AG04449 (cell line): Measurements from ENCODE around the gene MPDZ.

Experiments
- CTCF ChIA-PET: fragments of 350-600 bp; formaldehyde crosslinking; extraction: SDS; loops from one replicate; lab custom pipeline; 2021; ENCODE audit warnings: antibody characterized with exemption; lab: Yijun Ruan, JAX
- POLR2A ChIA-PET: fragments of 400-600, 350-600 bp; formaldehyde crosslinking; extraction: SDS; loops from one replicate; lab custom pipeline; 2020; ENCODE audit warnings: antibody characterized with exemption, inconsistent platforms; lab: Yijun Ruan, JAX
- DNase-seq: peaks from one replicate; pipeline ENCODE4 v3.0.0-alpha.2; 2010; ENCODE audit warnings: low read depth, low spot score
- H3K4me3 ChIP-seq: 2 replicates; pipeline ENCODE4 v1.5.1; 2011; ENCODE audit warnings: low read depth, mild to moderate bottlenecking, control low read depth, low read length
- TF ChIP-seq, protein P1 (sequence below): IDR thresholded peaks from one replicate; pipeline ENCODE4 v1.5.1; 2011; ENCODE audit warnings: mild to moderate bottlenecking, moderate library complexity, low read length, control low read depth, inconsistent platforms; ENCODE audit not compliant: insufficient read depth; ENCODE audit errors: missing control alignments

The MPDZ gene, protein sequence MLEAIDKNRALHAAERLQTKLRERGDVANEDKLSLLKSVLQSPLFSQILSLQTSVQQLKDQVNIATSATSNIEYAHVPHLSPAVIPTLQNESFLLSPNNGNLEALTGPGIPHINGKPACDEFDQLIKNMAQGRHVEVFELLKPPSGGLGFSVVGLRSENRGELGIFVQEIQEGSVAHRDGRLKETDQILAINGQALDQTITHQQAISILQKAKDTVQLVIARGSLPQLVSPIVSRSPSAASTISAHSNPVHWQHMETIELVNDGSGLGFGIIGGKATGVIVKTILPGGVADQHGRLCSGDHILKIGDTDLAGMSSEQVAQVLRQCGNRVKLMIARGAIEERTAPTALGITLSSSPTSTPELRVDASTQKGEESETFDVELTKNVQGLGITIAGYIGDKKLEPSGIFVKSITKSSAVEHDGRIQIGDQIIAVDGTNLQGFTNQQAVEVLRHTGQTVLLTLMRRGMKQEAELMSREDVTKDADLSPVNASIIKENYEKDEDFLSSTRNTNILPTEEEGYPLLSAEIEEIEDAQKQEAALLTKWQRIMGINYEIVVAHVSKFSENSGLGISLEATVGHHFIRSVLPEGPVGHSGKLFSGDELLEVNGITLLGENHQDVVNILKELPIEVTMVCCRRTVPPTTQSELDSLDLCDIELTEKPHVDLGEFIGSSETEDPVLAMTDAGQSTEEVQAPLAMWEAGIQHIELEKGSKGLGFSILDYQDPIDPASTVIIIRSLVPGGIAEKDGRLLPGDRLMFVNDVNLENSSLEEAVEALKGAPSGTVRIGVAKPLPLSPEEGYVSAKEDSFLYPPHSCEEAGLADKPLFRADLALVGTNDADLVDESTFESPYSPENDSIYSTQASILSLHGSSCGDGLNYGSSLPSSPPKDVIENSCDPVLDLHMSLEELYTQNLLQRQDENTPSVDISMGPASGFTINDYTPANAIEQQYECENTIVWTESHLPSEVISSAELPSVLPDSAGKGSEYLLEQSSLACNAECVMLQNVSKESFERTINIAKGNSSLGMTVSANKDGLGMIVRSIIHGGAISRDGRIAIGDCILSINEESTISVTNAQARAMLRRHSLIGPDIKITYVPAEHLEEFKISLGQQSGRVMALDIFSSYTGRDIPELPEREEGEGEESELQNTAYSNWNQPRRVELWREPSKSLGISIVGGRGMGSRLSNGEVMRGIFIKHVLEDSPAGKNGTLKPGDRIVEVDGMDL (N-terminal part only)

DNA sequence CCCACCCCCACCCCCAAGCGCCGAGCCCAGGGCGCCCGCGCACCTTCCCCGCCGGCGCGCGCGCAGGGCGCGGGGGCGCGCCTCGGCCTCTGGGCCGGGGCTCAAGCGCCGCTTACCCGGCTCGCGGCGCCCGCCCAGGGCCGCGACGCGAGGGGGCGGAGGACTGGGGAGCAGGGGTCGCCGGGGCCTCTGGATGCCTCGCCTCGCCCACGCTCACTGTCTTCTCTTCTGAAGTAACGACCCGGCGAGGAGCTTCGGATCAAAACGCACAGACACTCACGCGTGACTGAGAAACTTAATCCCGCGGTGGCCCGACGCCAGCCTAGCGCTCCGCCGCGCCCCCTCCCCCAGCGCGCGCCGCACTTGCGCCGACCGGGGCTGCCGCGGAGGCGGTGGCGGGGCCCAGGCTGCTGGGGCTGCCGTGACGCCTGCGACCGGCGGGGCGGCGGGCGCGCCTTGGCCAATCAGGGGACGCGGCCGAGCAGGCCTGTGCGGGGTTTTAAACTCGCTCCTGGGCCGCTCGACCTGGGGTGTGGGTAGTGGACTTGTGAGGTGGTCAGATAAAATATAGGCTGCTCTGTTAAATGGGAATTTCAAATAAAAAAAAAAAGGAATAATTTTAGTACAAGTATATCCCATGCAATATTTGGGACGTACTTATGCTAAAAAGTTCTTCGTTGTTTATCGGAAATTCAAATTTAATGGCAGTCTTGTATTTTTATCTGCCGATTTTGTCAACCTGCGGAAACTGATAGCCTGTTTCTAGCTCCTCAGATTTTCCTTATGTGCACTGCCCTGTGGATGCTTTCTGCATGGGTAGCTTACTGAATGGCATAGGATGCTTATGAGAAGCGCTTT is at the start of gene MPDZ:
Gene MPDZ (minus strand): TSS at position 409 of the 858 bp plus-strand sequence. CDS start 29,377 bp downstream, outside the sequence.
- no peak for DNase-seq
- TF ChIP-seq, protein P1, sequence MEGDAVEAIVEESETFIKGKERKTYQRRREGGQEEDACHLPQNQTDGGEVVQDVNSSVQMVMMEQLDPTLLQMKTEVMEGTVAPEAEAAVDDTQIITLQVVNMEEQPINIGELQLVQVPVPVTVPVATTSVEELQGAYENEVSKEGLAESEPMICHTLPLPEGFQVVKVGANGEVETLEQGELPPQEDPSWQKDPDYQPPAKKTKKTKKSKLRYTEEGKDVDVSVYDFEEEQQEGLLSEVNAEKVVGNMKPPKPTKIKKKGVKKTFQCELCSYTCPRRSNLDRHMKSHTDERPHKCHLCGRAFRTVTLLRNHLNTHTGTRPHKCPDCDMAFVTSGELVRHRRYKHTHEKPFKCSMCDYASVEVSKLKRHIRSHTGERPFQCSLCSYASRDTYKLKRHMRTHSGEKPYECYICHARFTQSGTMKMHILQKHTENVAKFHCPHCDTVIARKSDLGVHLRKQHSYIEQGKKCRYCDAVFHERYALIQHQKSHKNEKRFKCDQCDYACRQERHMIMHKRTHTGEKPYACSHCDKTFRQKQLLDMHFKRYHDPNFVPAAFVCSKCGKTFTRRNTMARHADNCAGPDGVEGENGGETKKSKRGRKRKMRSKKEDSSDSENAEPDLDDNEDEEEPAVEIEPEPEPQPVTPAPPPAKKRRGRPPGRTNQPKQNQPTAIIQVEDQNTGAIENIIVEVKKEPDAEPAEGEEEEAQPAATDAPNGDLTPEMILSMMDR = no peak
- ChIA-PET CTCF (no interaction called here), POLR2A (interaction anchor here (0.7 kb wide), 2 partner anchors 12 to 186 kb away, joined by 3 to 4 read pairs; no protein-coding TSS in a partner anchor)
- H3K4me3 ChIP-seq = peak within 1 kb of the TSS; percentile 69

DNA sequence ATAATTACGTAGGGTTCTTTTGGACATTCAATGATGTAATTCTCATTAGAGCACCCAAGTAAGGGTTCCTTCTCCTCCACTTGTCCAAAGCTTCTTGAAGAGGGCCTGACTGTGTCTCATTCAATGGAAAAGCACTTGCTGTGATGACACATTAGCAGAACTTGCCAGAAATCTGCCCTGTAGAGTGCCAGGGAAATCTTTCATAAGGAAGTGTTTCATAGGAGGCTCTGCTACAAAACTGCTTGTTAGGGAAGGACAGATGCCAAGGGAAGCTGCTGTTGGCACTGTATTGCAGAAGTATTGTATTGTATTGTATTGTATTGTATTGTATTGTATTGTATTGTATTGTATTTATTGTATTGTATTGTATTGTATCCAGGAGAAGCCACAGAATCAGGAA is 45.5 kb upstream of the MPDZ start:
- DNase-seq = no peak
- CTCF ChIA-PET = interaction anchor here (0.9 kb wide), 1 partner anchor 9 kb away, joined by 3 read pairs; no protein-coding TSS in a partner anchor

DNA sequence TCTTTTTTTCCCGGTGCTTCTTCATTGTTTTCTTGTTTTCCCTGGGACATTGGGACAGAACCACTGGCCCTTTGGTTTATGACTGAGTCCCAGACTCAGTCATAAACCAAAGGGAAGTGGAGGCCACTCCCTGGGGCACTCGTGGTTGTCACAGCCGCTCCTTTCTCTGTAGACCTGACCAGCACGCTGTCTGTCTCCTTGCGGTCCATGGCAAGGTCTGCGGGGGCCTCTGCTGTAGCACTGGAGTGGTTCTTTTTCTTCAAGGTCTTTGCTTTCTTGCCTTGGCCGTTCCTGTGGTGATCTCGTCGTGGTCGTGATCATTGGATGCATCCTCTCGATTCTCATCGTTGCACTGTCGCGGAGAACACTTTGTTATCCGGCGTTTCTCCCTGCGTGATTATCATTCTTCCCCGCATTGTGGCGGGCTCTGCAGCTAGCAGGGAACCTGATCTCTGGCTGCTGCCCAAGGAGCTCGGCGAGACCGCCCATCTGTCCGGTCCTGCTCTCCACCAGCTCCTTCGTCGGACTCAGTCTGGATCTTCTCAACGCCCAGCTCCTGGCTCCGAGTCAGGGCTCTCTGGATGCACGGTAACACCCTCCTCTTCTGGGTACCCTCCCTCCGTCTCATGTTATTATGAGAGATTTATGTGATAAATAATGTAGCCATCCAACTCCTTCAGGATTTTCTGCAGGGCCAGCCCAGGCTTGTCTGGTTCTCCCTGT is 43.5 kb upstream of the MPDZ start:
- ChIA-PET CTCF (no interaction called here), POLR2A (no interaction called here)
- H3K4me3 ChIP-seq = no peak overlapping the region
- DNase-seq = no peak
- TF ChIP-seq, protein P1 = no peak

More for the DNA sequence above, 45.5 kb upstream of the MPDZ start:
- POLR2A ChIA-PET = no interaction called here
- H3K4me3 ChIP-seq = no peak overlapping the region
- TF ChIP-seq, protein P1 = no peak

- no peak overlapping the region for H3K4me3 ChIP-seq
- POLR2A ChIA-PET = no interaction called here
- TF ChIP-seq, protein P1 = no peak
- CTCF ChIA-PET = no interaction called here
- no peak for DNase-seq
These were observed 38.5 kb upstream of the MPDZ start for GRCh38 chr9:13318027-13318426.

- POLR2A ChIA-PET = no interaction called here
- CTCF ChIA-PET = no interaction called here
These were observed 17.5 kb upstream of the MPDZ start for GRCh38 chr9:13296972-13297371.

More at GRCh38 chr9:13296972-13297371, 17.5 kb upstream of the MPDZ start:
- TF ChIP-seq, protein P1 = no peak
- no peak overlapping the region for H3K4me3 ChIP-seq
- DNase-seq = no peak
